HuH-7 (cell line): ENCODE data around the gene SULT2A1.
A peak's percentile ranks its signal among the peaks of the same experiment; 100 is the strongest.
"Not testable (repeated sequence)": the region's sequence is repeated elsewhere in the genome, so short reads cannot be mapped to it uniquely, and the experiment has no call there.

Experiments used
- DNase-seq: peaks from one replicate; pipeline ENCODE4 v3.0.0; 2011; ENCODE audit warnings: low spot score

The SULT2A1 gene

DNA sequence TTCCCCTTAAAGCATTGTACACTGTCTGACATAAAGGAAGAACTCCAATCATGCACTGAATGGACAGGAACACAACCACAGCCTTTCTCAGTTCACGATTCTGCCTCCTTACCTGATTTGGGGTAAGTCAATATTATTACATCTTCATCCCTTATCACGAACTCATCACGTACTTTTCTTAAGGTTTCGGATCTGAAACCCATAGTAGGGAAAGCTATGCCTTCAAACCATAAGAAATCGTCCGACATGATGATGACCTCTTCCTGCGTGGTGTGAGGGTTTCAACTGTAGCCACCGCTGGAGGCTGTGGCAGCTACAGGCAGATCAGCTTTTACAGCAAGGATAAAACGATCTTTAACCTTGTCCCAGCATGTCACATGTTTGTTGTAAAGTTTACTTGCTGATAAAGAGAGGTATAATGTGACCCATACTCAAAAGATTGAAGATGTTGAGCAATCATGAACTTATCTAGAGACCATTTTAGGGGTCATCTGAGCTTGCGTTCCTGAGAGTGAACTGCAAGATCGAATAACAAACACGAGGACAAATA is at the start of gene SULT2A1:
Gene SULT2A1 (minus strand): TSS at position 306 of the 550 bp plus-strand sequence. CDS start 58 bp downstream, at position 248.
- DNase-seq: peak; percentile 56

GRCh38 chr19:47928581-47928980 is 42.5 kb upstream of the SULT2A1 start:
- not testable (repeated sequence) for DNase-seq

GRCh38 chr19:47920107-47920506 is 34.0 kb upstream of the SULT2A1 start:
- DNase-seq: not testable (repeated sequence)

- not testable (repeated sequence) for DNase-seq
Measured at GRCh38 chr19:47910191-47910590, 24.1 kb upstream of the SULT2A1 start.

DNA sequence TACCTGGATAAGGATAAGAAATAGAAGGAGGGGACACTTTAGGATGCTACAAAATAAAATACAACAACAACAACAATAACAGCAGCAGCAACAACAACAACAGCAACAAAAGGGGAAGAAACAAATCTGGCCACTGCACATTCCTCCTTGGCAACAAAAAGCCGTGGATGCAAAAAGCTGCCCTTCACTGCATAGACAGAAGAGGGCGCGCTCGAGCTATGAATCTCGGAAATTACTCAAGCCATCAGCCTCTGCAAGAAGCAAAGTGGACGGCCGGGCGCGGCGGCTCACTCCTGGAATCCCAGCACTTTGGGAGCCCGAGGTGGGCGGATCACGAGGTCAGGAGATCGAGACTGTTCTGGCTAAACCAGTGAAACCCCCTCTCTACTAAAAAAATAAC is 23.2 kb upstream of the SULT2A1 start:
- not testable (repeated sequence) for DNase-seq

- DNase-seq: no peak
Measured at GRCh38 chr19:47901370-47901769, 15.3 kb upstream of the SULT2A1 start.

- DNase-seq: no peak
Measured at GRCh38 chr19:47899335-47899734, 13.2 kb upstream of the SULT2A1 start.

GRCh38 chr19:47897861-47898260 is 11.7 kb upstream of the SULT2A1 start:
- no peak for DNase-seq

DNA sequence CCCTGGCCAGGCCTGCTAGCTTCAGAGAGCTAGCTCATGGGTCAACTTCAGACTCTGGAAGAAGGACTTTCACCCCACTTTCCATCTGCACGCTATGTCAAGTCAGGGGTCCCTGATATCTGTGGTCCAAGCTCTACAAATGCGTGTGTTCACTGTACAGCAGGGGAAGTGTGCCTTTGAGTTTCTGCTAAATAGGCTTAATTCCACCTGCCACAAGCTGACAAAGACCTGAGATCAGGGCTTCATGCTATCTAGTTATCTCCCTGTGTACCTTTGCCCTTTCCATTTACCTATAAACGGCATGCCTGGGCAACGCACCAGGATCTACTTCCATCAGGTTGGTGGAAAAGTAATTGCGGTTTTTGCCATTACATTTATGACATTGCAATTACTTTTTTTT is 10.7 kb upstream of the SULT2A1 start:
- DNase-seq: no peak

DNA sequence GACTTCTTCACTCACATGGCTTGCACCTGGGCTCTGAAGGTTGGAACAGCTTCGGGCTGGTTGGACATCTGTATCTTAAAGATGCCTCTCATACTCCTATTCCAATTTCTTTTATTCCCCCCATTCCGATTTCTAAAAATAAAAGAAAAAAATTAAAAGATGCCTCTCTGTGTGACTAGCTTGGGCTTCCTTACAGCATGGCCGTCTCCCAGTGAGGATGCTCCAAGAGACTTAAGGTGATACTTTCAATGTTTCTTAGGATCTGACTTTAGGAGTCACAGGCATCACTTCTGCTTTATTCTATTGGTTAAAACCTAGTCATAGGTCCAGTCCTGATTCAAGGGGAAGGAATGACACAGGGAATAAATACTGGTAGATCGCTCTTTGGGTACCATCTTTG is 9.9 kb upstream of the SULT2A1 start:
- no peak for DNase-seq

GRCh38 chr19:47895165-47895782 is 9.2 kb upstream of the SULT2A1 start:
- DNase-seq: no peak

DNA sequence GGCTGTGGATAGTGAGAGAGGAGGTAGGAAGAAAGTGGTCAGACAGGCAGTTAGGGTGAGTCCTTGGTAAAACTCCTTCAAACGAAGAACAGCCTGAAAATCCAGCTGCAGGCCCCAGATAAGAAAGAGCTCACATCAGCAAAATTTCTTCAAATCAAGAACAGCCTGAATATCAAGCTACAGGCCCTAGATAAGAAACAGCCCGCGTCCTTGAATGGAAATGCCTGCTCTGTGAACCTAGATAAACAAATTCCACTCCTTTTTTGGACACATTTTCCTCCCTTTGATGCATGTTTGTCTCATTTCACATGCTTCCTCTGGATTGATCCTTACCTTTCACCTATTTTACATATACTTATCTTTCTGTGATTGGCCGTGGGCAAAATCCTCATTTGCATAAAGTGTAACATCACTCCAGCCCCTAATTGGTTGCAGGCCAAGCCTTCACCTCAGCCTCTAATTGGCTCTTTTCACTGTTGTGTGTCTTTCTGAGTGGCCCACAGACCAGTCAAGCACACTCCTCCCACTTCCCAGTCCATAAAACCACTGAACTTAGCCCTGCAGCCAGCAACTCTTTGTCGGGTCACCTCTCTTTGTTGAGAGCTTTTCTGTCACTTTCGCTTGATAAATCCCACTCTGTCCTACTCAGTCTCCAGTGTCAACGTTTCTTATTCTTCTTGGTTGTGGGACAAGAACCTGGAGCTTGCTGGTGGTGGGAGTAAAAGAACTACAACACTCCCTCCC is 6.0 kb upstream of the SULT2A1 start:
- DNase-seq: no peak

DNA sequence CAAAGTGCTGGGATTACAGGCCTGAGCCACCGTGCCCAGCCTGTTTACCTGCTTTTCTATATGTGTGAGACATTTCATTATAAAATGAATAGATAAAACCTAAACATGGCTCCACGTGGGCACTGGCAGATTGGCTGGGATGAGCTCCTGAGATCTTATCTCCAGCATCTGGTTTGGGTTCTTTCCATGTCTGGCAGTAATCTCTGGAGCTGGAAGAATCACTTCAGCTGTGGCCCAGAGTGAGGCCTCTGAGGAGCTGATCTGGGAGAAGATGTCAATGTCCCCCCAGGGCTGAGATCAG is 5.5 kb upstream of the SULT2A1 start:
- DNase-seq: no peak

DNA sequence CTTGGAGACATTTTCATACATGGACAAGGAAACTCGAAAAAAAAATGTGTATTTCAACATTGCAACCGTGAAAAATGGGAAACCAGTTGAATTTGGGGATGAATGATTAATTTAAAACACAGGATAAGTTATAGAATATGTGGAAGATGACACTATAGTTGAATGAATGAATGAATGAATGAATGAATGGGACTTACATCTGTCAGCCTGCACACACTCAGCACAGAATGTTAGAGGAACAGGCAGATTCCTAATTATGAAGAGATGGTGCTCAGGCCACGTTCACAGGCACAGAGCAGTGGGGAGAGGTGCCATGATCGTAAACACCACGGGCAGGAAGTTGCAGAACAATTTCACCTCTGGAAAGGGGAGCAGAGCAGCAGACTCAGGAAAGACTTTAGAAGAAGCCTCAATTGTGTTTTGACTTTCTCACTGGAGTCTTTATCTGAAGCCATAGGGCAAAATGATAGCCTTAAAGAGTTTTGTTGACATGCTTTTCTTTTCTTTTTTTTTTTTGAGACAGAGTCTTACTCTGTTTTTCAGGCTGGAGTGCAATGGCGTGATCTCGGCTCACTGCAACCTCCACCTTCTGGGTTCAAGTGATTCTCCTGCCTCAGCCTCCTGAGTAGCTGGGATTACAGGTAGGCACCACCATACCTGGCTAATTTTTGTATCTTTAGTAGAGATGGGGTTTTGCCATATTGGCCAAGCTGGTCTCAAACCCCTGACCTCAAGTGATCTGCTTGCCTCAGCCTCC is 4.9 kb upstream of the SULT2A1 start:
- DNase-seq: no peak

DNA sequence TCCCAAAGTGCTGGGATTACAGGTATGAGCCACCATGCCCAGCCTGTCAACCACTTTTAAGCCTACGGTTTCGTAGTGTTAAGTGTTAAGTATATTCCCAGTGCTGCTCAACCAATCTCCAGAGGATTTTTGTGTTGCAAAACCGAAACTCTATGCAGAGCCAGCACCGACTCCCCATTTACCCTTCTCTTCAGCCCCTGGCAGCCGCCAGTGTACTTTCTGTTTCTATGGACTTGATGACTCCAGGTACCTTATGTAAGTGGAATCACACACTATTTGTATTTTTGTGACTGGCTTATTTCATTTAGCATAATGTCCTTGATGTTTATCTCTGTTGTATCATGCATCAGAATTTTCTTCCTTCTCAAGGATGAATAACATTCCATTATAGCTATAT is 1.1 kb downstream of the SULT2A1 start:
- DNase-seq: no peak

GRCh38 chr19:47882890-47883289 is 3.2 kb downstream of the SULT2A1 start:
- no peak for DNase-seq

DNA sequence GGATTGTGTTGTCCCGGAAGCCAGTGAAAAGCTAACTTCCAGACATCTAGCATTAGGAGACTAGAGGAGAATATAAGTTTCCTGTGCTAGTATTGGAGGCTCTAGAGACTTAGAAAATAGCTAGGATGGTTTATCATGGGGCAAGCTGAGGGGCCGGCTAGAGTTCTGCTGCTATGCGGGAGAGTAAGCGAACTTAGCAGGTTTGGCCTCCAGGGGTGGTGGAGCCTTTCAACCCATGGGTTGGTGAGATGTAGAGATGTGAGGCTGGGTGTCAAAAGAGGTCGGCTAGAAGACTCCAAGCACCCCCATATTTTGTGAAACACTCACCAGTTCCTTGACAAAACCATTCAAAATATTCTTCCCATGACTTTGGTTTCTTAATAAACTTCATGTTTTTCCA is 4.4 kb downstream of the SULT2A1 start:
- no peak for DNase-seq

DNA sequence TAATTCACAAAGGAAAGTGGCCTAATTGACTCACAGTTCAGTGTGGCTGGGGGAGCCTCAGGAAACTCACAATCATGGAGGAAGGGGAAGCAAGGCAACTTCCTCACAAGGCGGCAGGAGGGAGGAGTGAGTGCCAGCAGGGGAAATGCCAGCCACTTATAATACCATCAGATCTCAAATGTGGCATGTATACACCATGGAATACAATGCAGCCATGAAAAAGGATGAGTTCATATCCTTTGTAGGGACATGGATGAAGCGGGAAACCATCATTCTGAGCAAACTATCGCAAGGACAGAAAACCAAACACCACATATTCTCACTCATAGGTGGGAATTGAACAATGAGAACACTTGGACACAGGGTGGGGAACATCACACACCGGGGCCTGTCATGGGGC is 6.7 kb downstream of the SULT2A1 start:
- DNase-seq: not testable (repeated sequence)

GRCh38 chr19:47878906-47879305 is 7.2 kb downstream of the SULT2A1 start:
- no peak for DNase-seq

GRCh38 chr19:47865166-47865565 is 20.9 kb downstream of the SULT2A1 start:
- DNase-seq: no peak

DNA sequence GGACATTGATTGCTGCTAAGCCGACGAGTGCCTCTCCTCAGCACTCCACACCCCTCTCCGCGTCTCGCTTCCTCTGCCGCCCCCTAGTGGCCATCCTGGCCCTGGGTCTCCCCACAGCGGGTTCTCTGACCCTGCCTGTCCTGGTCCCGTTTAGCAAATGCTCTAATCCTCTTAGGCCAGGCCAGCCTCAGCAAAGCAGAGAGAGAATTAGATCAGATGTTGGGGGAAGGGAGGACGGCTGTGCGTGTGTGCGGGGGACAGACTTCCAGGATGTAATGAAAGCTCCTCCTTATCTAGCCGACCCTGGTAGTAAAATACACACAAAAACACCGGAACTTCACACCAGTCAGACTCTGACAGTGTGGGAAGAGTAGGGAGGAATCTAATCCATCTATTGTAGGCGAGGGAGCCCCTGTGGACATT is 22.6 kb downstream of the SULT2A1 start:
- DNase-seq: peak; percentile 98

- DNase-seq: no peak
Measured at GRCh38 chr19:47861630-47862029, 24.5 kb downstream of the SULT2A1 start.
